RPMI7951 (cell line): ENCODE measurements around the gene ANO9. TPM values are rescaled to one million over a fixed set of nuclear protein-coding genes. Genes with fewer than 3 reads are reported as not detected.
"Not testable (repeated sequence)": the region's sequence is repeated elsewhere in the genome, so short reads cannot be mapped to it uniquely, and the experiment has no call there.

Experiments used
- DNase-seq: peaks from one replicate; pipeline ENCODE4 v3.0.0-alpha.2; 2012; ENCODE audit warnings: low read depth
- total RNA-seq: library from RNA; depleted of rRNA; stranded (reverse); fragments of >200 nt; shearing (Covaris generic); gene quantifications from 2 replicates; pipeline ENCODE4 v1.2.3, GENCODE V29; 2014

Gene ANO9
- total RNA-seq, 1 experiment from 2014 or later, result not detected

DNA sequence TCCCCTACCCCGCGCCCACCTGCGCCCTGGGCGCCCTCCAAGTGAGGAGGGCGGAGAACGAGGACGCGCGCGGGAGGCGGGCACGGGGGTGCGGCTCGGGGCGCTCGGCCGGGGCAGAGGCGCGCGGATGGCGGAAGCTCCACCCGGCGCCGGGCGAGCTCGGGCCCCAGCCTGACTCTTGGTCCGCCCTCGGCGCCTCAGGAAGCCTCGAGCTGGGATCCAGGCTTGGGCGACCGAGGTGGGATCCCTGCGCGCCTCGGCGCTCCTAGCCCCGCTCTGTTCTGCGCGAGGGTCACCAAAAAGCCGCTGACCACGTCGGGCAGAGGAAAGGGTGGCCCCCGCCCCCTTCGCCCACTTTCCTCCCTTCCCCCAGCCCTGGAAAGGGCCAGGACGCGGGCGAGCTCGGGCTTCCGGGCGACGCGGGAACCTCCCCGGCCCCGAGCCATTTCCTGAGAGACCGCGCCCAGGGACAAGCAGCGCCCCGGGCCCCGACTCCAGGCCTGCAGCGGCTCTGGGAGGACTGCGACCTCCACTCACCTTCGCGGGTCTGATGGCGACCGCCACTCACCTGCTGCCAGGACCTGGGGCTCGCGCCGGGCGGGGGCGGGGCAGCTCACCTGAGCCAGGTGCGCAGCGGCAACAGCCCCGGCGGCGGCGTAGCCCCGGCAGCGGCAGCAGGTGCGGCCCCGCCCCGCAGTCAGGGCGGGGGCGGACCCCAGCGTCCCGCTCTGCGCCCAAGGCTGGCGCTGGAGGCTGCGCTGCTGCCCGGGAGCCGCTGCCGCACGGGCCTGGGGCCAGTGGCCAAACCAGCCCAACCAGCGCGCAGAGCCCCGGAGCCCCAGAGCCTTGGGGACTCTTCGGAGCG lies 24.8 kb downstream of the ANO9 start:
- DNase-seq, result no peak

DNA sequence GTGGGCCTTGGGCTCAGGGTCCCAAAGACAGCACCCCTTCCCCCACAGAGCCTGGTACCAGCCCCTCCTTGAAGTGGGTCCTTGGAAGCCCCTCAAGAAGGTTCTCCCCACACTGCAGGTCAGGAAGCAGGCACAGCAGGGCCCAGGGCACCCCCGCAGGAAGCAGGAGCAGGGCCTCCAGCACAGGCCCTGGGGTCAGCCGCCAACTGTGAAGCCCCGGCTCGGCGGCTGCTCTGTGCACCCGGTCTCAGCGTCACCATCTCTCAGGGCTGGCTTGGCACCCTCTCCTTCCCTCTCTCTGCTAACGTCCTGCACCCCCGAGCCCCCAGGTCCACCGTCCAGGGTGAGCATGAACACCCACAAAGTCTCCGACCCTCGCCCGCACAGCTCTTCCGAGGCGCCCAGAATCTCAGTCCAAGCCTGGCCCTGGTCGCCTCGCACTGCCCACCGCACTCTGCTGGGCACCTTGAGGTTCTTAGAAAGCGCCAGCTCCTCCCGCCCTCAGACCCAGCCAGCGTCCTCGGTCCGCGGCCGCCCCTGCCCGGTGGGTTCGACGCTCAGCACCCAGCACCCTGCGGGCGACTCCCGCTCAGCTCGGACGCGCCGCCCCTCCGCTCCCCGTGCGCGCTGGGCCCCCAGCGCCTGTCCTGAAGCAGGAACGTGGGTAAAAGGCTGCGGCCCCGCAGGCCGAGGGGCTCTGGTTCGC lies 25.6 kb downstream of the ANO9 start:
- DNase-seq, result no peak

DNA sequence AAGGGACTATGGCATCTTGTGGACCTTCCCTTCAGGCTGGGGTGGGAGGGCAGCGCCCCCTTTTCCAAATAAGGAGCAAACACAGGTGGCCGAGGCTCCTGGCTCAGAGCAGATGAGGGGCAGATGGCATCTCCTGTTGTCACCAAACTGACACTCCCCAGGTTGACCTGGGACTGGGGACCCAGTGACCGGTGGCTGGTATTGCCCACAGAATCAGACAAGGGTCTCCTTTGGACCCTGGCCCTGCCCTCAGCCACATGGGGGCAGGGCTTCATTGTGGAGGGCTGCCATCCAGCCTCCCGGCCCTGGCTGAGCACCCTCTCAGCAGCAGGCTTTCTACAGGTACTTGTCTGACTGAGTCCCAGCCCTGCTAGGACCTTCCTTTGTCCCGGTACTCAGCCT lies 26.2 kb downstream of the ANO9 start:
- no peak for DNase-seq

DNA sequence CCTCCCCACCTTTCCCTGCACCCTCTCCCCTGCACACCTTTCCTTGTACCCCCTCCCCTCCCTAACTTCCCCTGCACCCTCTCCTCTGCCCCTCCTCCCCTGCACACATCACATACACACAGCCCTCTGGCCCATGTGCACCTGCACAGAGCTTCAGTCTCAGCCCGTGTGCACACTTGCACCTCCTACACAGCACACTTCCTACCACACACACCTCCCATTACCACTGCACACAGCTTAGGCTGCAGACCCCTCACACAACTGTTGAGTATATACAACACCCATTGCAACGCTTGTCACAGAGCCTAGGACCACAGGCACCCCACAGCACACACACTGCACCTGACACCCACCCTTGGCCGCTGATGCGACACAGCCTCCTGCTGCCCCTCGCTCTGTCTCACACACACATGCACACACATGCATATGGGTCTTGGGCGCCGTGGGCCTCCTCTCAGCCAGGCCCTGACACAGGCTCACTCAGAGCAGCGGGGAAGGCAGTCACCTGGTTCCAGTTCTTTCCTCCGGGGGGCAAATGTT lies 27.4 kb downstream of the ANO9 start:
- no peak for DNase-seq

GRCh38 chr11:413120-414081 lies 28.4 kb downstream of the ANO9 start:
- peak; percentile 34 for DNase-seq

GRCh38 chr11:412641-413119 lies 29.1 kb downstream of the ANO9 start:
- no peak for DNase-seq

DNA sequence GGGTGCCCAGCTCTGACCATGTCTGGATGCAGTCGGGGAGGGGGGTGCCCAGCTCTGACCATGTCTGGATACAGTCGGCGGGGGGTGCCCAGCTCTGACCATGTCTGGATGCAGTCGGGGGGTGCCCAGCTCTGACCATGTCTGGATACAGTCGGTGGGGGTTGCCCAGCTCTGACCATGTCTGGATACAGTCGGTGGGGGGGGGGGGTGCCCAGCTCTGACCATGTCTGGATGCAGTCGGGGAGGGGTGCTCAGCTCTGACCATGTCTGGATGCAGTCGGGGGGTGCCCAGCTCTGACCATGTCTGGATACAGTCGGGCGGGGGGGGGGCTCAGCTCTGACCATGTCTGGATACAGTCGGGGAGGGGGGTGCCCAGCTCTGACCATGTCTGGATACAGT lies 30.3 kb downstream of the ANO9 start:
- DNase-seq, result not testable (repeated sequence)

- DNase-seq, result not testable (repeated sequence)
Observed at GRCh38 chr11:410711-411110, 31.1 kb downstream of the ANO9 start.

DNA sequence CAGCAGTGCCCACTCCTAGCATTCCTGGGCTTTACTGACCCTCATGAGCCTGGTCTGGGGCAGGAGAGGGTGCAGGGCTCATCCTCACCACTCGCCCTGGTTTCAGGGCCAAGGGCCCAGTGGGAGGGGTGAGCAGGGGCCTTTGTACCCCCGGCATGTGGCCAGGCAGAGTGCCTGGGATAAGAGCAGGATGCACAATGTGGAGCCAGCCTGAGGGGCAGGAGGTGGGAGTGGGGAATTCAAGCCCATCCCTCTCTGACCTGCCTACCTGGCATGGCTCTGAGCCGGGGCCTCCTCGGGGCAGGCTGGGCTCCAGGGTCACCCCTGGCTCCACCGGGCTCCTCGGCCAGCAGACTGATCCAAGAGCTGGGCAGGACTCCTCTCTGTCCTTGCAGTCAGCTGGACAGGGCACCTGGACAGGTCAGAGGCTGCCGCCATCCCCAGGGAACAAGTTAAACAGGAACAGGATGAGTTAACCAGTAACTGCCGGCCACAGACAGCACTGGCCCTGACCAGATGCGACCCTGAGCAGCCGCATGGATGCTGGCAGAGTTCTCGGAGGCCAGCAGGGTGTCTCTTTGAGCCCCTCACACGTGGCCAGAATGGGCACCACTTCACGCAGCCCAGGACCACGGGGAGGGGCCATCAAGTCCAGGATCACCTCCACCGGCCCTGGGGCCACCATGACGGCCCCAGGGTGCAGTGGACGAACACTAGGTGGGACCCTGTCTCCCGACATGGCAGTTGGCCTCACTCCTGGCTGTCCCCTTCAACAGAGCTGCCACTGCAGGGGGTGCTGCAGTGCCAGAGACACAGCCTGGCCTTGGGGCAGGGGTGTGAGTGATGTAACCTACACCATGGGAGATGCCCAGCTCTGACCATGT lies 32.0 kb downstream of the ANO9 start:
- no peak for DNase-seq

GRCh38 chr11:409008-409599 lies 32.7 kb downstream of the ANO9 start:
- DNase-seq, result no peak

DNA sequence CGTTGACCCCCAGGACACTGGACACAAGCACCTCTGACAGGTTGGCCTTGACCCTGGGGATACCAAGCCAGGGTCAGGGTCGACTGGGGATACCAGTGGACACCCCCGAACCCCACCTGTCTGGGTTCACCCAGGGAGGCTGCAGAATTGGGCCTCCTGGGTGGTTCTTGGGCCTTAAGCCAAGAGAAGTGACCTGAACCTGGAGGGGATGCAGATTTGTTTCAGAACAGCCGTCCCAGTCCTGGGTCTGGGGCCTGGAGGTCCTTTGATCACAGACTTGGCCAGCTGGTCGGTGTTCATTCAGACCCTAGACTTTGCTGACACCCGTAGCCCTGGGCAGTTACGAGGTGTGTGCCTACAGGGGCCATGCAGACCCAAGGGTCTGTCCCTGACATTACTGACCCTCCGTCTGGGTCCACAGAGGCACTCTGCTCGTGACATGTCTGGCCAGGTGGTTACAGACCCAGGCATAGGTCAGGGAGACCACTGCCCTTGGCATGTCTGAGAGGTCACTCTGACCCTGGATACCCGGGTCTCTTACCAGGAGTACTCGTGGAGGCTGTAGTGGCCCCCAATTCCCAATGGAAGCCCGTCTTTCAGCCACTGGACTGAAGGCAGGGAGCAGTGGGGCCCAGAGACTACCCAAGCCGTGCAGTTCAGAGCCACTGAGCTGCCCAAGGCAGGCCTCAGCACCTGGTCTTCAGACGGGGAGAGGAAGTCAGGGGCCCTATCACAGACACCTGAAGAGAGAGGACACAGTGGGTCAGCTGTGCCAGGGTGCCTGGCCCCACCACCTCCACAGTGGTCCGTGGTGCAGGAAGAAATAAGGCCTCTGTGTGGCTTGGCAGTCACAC lies 33.4 kb downstream of the ANO9 start:
- DNase-seq, result no peak

DNA sequence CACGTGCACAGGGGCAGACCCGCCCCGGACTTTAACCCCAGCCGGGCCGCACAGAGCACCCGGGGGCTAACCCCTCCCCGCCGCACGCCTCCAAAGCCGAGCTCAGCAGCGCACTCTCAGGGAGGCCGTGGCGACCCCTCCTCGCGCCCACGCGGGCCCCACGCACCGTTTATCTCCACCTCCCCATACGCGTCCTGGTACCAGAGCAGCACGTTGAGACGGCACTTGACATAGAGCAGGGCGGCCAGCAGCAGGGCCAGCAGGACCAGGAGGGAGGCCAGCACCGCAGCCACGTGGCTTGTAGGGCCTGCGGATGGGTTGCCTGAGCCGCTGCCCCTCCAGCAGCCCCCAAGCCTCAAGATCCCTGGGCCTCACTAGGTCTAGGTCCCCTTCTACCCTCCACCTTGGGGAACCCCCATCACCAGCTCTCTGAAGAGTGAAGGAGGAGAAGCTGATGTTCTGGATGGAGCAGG lies 34.1 kb downstream of the ANO9 start:
- no peak for DNase-seq

DNA sequence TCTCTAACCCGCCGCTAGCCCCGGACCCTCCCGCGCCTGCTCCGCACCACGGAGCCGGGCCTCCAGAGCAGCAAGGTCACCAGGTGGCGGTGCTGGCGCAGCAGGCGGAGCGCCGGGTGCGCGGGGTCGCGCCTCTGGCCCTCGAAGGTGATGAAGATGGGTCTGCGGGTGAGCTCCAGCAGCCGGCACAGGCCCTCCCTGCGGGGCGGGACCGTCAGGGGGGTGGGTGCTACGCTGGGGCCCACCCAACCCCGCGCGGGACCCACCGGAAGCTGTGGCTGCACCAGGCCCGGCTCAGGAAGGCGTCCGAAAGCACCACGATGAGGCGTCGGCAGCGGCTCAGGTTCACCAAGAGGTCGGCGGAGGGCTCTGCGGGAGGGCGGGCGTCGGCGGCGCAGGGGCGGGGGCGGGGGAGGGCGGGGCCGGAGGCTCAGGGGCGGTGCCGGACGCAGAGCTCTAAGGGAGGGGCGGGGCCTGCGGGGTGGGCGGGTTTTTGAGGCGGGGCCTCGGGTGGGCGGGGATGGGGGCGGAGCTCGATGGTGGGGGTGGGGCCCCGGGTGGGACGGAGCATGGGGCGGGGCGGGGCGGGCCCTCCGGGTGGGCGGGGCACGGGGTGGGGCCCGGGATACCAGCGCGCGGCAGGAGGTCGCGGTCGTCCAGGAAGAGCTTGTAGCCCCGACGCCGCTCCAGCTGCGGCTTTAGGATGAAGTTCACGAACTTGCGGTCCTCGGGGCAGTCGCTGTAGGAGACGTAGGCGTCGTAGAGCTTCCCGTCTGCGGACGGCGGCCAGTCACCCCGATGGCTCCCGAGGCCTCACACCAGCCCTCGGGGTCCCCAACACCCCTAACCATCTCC lies 34.8 kb downstream of the ANO9 start:
- peak; percentile 78 for DNase-seq

DNA sequence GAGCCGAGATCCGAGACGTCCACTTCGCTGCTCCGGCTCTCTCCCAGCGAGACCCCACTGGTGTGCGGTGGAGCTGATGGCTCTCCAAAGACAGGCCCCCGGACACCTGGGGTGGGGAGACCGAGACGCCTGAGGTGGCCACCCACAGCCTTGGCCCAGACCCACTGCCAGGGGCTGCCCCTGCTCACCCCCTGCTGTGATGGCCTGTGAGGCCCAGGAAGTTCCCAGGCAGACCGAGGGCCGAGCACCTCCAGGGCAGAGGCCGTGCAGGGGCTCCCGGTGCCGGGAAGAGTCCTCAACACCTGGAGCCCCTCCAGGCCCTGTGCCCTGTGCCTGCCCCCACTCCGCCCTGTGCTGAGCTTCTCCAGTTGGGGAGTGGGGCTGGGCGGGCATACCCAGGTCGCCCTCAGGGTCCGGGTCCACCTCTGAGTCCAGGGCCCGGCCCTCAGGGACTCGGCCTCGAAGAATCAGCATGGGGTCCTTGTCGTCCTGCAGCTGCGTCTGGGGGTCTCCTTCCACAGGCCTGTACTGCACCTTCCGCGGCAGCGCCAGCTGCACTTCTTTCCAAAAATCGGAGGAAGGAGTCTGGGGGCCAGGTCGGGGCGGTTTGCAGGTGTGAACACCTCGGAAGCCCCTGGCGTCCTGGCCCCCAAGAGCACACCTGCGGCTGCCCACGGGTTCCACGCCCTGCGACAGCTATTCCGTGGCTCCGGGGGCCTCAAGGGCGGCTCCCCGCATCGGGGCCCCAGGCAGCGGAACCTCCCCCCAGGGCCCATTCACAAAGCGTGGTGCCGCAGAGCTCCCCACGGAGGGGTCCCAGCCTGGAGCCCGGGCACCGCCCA lies 35.6 kb downstream of the ANO9 start:
- DNase-seq, result no peak

DNA sequence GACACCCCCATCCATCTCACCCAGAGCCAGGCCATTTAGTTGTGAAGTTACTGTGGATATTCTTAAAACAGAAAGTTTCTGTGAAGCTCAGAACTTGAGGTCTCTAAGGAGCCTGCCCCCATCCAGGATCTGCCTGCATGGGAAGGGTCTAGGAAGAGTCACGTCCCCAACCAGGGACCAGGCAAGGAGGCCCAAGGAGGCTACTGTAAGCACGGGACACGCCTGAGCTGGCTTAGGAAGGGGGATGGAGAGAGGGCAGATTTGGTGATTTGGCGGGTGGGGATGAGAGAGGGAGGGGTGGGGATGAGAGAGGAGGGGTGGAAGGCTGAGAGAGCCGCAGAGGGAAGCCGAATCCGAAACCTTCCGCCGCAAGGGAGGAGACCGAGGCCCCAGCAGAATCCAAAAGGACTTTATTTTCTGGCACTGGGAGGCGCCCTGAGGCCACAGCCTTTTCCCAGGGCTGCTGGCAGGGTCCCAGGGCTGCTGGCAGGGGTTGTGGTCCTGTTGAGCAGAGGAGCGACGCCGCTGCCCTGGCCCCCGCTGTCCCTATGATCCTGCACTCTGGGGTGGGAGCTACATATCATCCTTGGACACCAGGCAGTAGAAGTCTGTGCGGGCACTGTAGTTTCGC lies 36.4 kb downstream of the ANO9 start:
- no peak for DNase-seq

- DNase-seq, result no peak
Observed at GRCh38 chr11:404551-405264, 37.1 kb downstream of the ANO9 start.
